ENCODE data around the gene TIMM21.

TIMM21 gene

GRCh38 chr18:74153793-74154192 is 5.5 kb downstream of the TIMM21 start:
- TF ChIP-seq, protein P1, sequence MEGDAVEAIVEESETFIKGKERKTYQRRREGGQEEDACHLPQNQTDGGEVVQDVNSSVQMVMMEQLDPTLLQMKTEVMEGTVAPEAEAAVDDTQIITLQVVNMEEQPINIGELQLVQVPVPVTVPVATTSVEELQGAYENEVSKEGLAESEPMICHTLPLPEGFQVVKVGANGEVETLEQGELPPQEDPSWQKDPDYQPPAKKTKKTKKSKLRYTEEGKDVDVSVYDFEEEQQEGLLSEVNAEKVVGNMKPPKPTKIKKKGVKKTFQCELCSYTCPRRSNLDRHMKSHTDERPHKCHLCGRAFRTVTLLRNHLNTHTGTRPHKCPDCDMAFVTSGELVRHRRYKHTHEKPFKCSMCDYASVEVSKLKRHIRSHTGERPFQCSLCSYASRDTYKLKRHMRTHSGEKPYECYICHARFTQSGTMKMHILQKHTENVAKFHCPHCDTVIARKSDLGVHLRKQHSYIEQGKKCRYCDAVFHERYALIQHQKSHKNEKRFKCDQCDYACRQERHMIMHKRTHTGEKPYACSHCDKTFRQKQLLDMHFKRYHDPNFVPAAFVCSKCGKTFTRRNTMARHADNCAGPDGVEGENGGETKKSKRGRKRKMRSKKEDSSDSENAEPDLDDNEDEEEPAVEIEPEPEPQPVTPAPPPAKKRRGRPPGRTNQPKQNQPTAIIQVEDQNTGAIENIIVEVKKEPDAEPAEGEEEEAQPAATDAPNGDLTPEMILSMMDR (IDR thresholded peaks at IDR 0.05; ENCODE audit: low read depth, low read length, missing control alignments): no peak
- H3K4me3 ChIP-seq (ENCODE audit: low read depth, low read length): no peak overlapping the region
- no peak for DNase-seq (ENCODE audit: low read depth)

DNA sequence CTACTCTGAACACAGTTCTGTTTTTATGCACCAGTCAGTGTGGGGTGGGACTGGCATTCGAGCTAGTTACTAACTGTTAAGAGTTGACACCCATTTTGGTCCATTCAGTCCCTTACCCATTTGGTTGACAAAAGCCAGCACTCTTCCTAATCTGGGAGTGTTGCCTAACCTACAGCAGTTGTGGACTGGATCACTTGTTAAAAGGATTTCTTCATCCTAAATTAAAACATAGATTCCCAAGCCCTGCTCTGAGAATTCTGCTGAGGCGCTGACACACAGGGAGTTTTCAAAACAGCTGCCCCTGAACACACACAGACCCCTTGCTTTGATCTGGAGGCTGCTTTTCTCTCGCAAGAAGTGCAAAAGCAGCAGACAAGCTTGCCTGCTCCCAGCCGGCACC is 6.4 kb downstream of the TIMM21 start:
- no peak for DNase-seq (ENCODE audit: low read depth)
- no peak overlapping the region for H3K4me3 ChIP-seq (ENCODE audit: low read depth, low read length)
- TF ChIP-seq, protein P1 (IDR thresholded peaks at IDR 0.05; ENCODE audit: low read depth, low read length, missing control alignments): no peak

DNA sequence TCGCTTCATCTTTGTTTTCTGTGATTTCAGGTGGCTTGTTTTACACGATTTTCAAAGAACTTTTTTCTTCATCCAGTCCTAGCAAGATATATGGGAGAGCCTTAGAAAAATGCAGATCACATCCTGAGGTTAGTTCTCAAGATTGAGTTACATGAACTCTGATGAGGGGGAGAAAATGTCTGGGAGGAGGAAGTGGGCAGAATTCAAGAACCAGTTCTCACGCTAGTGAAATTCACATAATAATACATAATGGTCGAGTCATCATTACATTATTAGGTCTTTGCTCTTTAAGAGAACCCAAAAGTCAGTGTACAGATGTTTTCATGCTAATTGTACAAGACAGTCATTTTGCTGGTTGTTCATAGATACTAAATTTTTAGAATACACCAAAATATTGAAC is 7.0 kb downstream of the TIMM21 start:
- DNase-seq (ENCODE audit: low read depth): no peak
- H3K4me3 ChIP-seq (ENCODE audit: low read depth, low read length): no peak overlapping the region
- TF ChIP-seq, protein P1 (IDR thresholded peaks at IDR 0.05; ENCODE audit: low read depth, low read length, missing control alignments): no peak

DNA sequence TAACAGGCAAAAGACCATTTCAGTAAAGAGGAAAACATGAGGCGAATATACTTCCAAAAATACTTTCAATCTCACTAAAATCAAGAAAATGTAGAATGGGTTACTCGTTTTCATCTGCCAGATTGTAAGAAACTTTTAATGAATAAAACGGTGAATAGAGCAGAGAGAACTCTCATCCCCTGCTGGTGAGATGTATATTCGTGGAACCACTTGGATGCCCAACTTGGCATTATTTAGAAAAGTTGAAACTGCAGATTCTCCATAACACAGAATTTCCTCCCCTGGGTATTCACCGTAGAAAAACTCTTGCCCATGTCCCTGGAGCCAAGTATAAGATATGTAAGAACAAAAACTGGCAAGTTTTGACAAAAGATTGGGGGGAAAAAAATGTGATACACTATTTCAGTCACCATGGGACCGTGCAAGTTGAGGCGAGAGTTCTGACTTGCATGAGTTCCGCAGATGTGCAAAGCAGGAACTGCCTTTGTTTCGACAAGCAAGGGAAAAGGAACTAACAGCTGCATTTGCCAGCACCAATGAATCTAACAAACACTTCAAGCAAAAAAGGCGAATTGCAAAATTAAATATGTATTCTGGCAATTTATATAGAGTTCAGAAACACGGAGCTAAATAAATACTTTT is 14.8 kb downstream of the TIMM21 start:
- no peak overlapping the region for H3K4me3 ChIP-seq (ENCODE audit: low read depth, low read length)
- no peak for DNase-seq (ENCODE audit: low read depth)

GRCh38 chr18:74166386-74166785 is 18.1 kb downstream of the TIMM21 start:
- no peak overlapping the region for H3K4me3 ChIP-seq (ENCODE audit: low read depth, low read length)
- TF ChIP-seq, protein P1 (IDR thresholded peaks at IDR 0.05; ENCODE audit: low read depth, low read length, missing control alignments): no peak
- no peak for DNase-seq (ENCODE audit: low read depth)

More for the DNA sequence above, 14.8 kb downstream of the TIMM21 start:
- TF ChIP-seq, protein P1 (IDR thresholded peaks at IDR 0.05; ENCODE audit: low read depth, low read length, missing control alignments): no peak

GRCh38 chr18:74171910-74172606 is 23.7 kb downstream of the TIMM21 start:
- TF ChIP-seq, protein P1 (IDR thresholded peaks at IDR 0.05; ENCODE audit: low read depth, low read length, missing control alignments): no peak
- H3K4me3 ChIP-seq (ENCODE audit: low read depth, low read length): no peak overlapping the region; the same call in 1 of the 2 replicates
- no peak for DNase-seq (ENCODE audit: low read depth)
